Heart left ventricle (tissue), 13 donors: ENCODE measurements around the gene SPOPL.

Experiments
- POLR2A ChIP-seq, 2 donors: fragments of 450-650 bp; IDR thresholded peaks; one replicate each; pipeline ENCODE4 v1.6.1; 2017; ENCODE audit warnings: antibody characterized with exemption in 2 of 2, mild to moderate bottlenecking in 2 of 2, moderate library complexity in 2 of 2
- TF ChIP-seq, protein P1 (sequence below), 12 donors: fragments of 200-600 bp; sonication (generic) in 4 of 12; IDR thresholded peaks; one replicate each; pipeline versions ENCODE4 v1.5.0 to v1.8.0; 2018 to 2022; ENCODE audit warnings: antibody characterized with exemption in 12 of 12, mild to moderate bottlenecking in 5 of 12
- donor health status: ischemic (EF 13 %, LVEDD 7.1; RV severe dilation, severe dysfunction).
- donor health status: DM: no; HTN: yes; CAD: no.
- donor health status: DM: no; HTN: no; CAD: no.
- donor health status: ischemic (EF 25% LVEDD 6.9; RV normal size, moderate dysfunction).
- donor health status: ischemic (EF 25% LVEDD 5.7; RV mildly dilated, moderate dysfunction).
- donor health status: ischemic (EF 35%, LVEDD 5.7; RV mildly dilated, moderate dysfunction).
- donor health status: nonischemic (EF 11% LVEDD 7.7; RV severe dilation, severe dysfunction).
- donor health status: DM: yes; HTN: yes; CAD: no.
- donor health status: PGD.
- donor health status: ischemic (EF 29% LVEDD 5.4; RV normal size, mild dysfunction).
- donor health status: nonischemic (EF 23%, LVEDD 6.1; RV moderate dilation, normal function).

DNA sequence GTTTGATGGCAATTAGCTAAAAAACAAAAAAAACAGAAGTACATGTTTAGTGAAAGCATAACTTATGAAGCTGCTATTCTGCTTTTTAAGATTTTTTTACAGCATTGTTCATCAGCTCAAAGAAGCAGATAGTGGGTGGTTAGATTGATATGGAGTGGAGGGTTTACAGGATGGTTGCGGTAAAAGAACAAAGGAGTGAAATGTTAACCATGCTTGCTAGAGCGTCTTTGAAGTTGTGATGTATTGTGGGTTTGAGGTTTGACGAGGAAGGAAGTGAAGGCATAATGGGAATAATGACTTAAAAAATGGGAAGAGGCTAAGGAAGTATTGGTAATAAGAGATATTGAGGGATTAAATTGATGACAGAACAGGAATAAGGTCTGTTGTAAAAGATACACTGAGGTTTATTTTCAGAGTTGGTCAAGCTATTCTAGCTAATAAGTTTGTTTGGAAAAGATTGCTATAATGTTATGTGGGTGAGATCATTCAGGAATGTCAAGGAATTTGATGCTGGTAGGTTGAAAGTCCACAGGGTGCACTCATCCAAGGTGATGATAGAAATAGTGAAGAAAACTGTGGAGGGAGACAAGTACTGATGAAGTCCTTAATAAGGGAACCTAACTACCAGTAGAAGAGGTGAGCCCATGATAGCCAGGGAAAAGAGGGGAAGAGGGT is 14.6 kb downstream of the SPOPL start:
- TF ChIP-seq, protein P1, sequence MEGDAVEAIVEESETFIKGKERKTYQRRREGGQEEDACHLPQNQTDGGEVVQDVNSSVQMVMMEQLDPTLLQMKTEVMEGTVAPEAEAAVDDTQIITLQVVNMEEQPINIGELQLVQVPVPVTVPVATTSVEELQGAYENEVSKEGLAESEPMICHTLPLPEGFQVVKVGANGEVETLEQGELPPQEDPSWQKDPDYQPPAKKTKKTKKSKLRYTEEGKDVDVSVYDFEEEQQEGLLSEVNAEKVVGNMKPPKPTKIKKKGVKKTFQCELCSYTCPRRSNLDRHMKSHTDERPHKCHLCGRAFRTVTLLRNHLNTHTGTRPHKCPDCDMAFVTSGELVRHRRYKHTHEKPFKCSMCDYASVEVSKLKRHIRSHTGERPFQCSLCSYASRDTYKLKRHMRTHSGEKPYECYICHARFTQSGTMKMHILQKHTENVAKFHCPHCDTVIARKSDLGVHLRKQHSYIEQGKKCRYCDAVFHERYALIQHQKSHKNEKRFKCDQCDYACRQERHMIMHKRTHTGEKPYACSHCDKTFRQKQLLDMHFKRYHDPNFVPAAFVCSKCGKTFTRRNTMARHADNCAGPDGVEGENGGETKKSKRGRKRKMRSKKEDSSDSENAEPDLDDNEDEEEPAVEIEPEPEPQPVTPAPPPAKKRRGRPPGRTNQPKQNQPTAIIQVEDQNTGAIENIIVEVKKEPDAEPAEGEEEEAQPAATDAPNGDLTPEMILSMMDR (IDR thresholded peaks at IDR 0.05) = no peak
- no peak for TF ChIP-seq POLR2A (IDR thresholded peaks at IDR 0.05)
